PC-9 (cell line): Measurements from ENCODE around the gene CPEB1. TPM values are rescaled to one million over a fixed set of nuclear protein-coding genes. Genes with fewer than 3 reads are reported as not detected.
A peak's percentile ranks its signal among the peaks of the same experiment; 100 is the strongest.

ENCODE experiments used
- BruUV-seq: library from RNA; stranded (reverse); fragments of 400-500 nt; replicated peaks from 2 replicates; lab custom pipeline; 2021; lab: Mats Ljungman, UMichigan
- CTCF ChIA-PET: fragments of 300-600 bp; sonication (Branson Sonifier 250); formaldehyde crosslinking; loops from one replicate; lab custom pipeline; 2022; ENCODE audit warnings: antibody characterized with exemption; lab: Charles Lee
- POLR2A ChIA-PET: fragments of 300-600 bp; sonication (Branson Sonifier 250); formaldehyde crosslinking; loops from one replicate; lab custom pipeline; 2022; ENCODE audit warnings: antibody characterized with exemption; ENCODE audit not compliant: unreplicated experiment; lab: Charles Lee
- DNase-seq, 2 experiments: peaks; one replicate each; pipeline versions ENCODE4 v3.0.0 to v3.0.0-alpha.2; 2015 to 2022; ENCODE audit warnings: mixed read lengths in 1 of 2
- H2AFZ ChIP-seq: fragments of 200-600 bp; sonication (generic); 2 replicates; pipeline ENCODE4 v1.8.1; 2017; ENCODE audit warnings: antibody characterized with exemption
- H3F3A ChIP-seq: fragments of 200-600 bp; sonication (generic); 2 replicates; pipeline ENCODE4 v1.8.1; 2017; ENCODE audit warnings: antibody characterized with exemption, mild to moderate bottlenecking, low read depth; ENCODE audit not compliant: insufficient read depth
- H3K27ac ChIP-seq: fragments of 200-600 bp; sonication (generic); 2 replicates; pipeline ENCODE4 v1.6.1; 2016; ENCODE audit warnings: mixed run types
- H3K27me3 ChIP-seq: fragments of 200-600 bp; sonication (generic); 2 replicates; pipeline ENCODE4 v1.6.1; 2016; ENCODE audit warnings: low read depth, mixed run types; ENCODE audit not compliant: insufficient read depth
- H3K36me3 ChIP-seq: fragments of 200-600 bp; sonication (generic); 2 replicates; pipeline ENCODE4 v1.6.1; 2016; ENCODE audit warnings: low read depth, mixed run types
- H3K4me1 ChIP-seq: fragments of 200-600 bp; sonication (generic); replicated peaks from 2 replicates; pipeline ENCODE4 v1.6.1; 2016; ENCODE audit warnings: mixed run types; ENCODE audit not compliant: insufficient read depth
- H3K4me2 ChIP-seq: fragments of 200-600 bp; sonication (generic); 2 replicates; pipeline ENCODE4 v1.6.1; 2017; ENCODE audit warnings: mixed run types
- H3K4me3 ChIP-seq: fragments of 200-600 bp; sonication (generic); 2 replicates; pipeline ENCODE4 v1.6.1; 2016; ENCODE audit warnings: mixed run types
- H3K79me2 ChIP-seq: fragments of 200-600 bp; sonication (generic); 2 replicates; pipeline ENCODE4 v1.6.1; 2017; ENCODE audit warnings: low read depth, mixed run types
- H3K9me2 ChIP-seq: fragments of 200-600 bp; sonication (generic); 2 replicates; pipeline ENCODE4 v1.8.1; 2017; ENCODE audit warnings: mild to moderate bottlenecking; ENCODE audit not compliant: insufficient read depth
- H3K9me3 ChIP-seq: fragments of 200-600 bp; sonication (generic); 2 replicates; pipeline ENCODE4 v1.8.1; 2016; ENCODE audit warnings: low read depth; ENCODE audit not compliant: insufficient read depth
- H4K20me1 ChIP-seq: fragments of 200-600 bp; sonication (generic); 2 replicates; pipeline ENCODE4 v1.8.1; 2017; ENCODE audit not compliant: insufficient read depth
- CTCF ChIP-seq: fragments of 200-600 bp; sonication (generic); conservative IDR thresholded peaks from 2 replicates; pipeline ENCODE4 v1.6.1; 2017; ENCODE audit warnings: mixed run types, antibody characterized with exemption, mild to moderate bottlenecking, moderate library complexity
- EZH2 ChIP-seq: fragments of 200-600 bp; sonication (generic); IDR thresholded peaks from 2 replicates; pipeline ENCODE4 v1.8.0; 2017; ENCODE audit warnings: antibody characterized with exemption, low read depth
- intact Hi-C: fragments of 100-400 bp; cut with micrococcal nuclease; formaldehyde crosslinking; loops from one replicate; pipeline ENCODE4 v1.10.0; 2022; ENCODE audit not compliant: unreplicated experiment
- total RNA-seq: library from RNA; stranded (reverse); gene quantifications from 2 replicates; pipeline ENCODE4 v1.2.3, GENCODE V29; 2021

CPEB1 gene
- total RNA-seq, 1 experiment from 2014 or later, result not detected

GRCh38 chr15:82663186-82663600, 16.0 kb upstream of the CPEB1 start:
- BruUV-seq, result no TSS peak
- H3F3A ChIP-seq, result no peaks in the 10 kb centered on the region
- no peaks in the 10 kb centered on the region for H3K4me1 ChIP-seq
- no peak overlapping the region for H2AFZ ChIP-seq
- H4K20me1 ChIP-seq, result no peaks in the 10 kb centered on the region
- no peaks in the 10 kb centered on the region for H3K79me2 ChIP-seq
- ChIA-PET POLR2A (no interaction called here), CTCF (no interaction called here)
- intact Hi-C loops, result no loop called here
- H3K4me3 ChIP-seq, result no peak overlapping the region
- no peak overlapping the region for H3K27ac ChIP-seq
- no peak overlapping the region for H3K4me2 ChIP-seq
- DNase-seq, result peak in 1 of 2 experiments; percentile 40
- no peaks in the 10 kb centered on the region for H3K9me3 ChIP-seq
- H3K27me3 ChIP-seq, result peaks cover 42% of the 10 kb centered on the region
- no peaks in the 10 kb centered on the region for H3K36me3 ChIP-seq
- H3K9me2 ChIP-seq, result no peaks in the 10 kb centered on the region
- TF ChIP-seq EZH2, result no peak
- no peak for TF ChIP-seq CTCF

- no peaks in the 10 kb centered on the region for H4K20me1 ChIP-seq
- H3K27ac ChIP-seq, result no peak overlapping the region
- no peaks in the 10 kb centered on the region for H3F3A ChIP-seq
- no peak overlapping the region for H3K4me2 ChIP-seq
- BruUV-seq, result no TSS peak
- H3K4me1 ChIP-seq, result no peaks in the 10 kb centered on the region
- peaks cover 40% of the 10 kb centered on the region for H3K27me3 ChIP-seq
- no peaks in the 10 kb centered on the region for H3K9me3 ChIP-seq
- ChIA-PET POLR2A (no interaction called here), CTCF (no interaction called here)
- no peaks in the 10 kb centered on the region for H3K36me3 ChIP-seq
- no peaks in the 10 kb centered on the region for H3K79me2 ChIP-seq
- TF ChIP-seq CTCF (no peak), EZH2 (no peak)
- H3K9me2 ChIP-seq, result no peaks in the 10 kb centered on the region
- intact Hi-C loops, result no loop called here
- DNase-seq, result no peak
- no peak overlapping the region for H2AFZ ChIP-seq
- H3K4me3 ChIP-seq, result no peak overlapping the region
Measured at GRCh38 chr15:82662641-82663040, 15.5 kb upstream of the CPEB1 start.

- BruUV-seq, result no TSS peak
- ChIA-PET POLR2A (no interaction called here), CTCF (no interaction called here)
- no peaks in the 10 kb centered on the region for H3K9me3 ChIP-seq
- H3K27ac ChIP-seq, result no peak overlapping the region
- H3K4me3 ChIP-seq, result no peak overlapping the region
- TF ChIP-seq CTCF (no peak), EZH2 (no peak)
- DNase-seq, result no peak
- no peaks in the 10 kb centered on the region for H3K36me3 ChIP-seq
- H3F3A ChIP-seq, result no peaks in the 10 kb centered on the region
- H2AFZ ChIP-seq, result no peak overlapping the region
- intact Hi-C loops, result no loop called here
- H3K79me2 ChIP-seq, result no peaks in the 10 kb centered on the region
- no peaks in the 10 kb centered on the region for H3K9me2 ChIP-seq
- peaks cover 48% of the 10 kb centered on the region for H3K27me3 ChIP-seq
- no peak overlapping the region for H3K4me2 ChIP-seq
- H3K4me1 ChIP-seq, result no peaks in the 10 kb centered on the region
- H4K20me1 ChIP-seq, result no peaks in the 10 kb centered on the region
Measured at GRCh38 chr15:82660378-82660777, 13.2 kb upstream of the CPEB1 start.
